ENCODE measurements around the gene HABP4.
A peak's percentile ranks its signal among the peaks of the same experiment; 100 is the strongest.

HABP4 gene

GRCh38 chr9:96478829-96479371 is 28.9 kb downstream of the HABP4 start:
- peaks cover 0 to 27% (median 11%) of the 10 kb centered on the region in 4 donors for H3K4me1 ChIP-seq
- H3K27ac ChIP-seq = no peak overlapping the region
- TF ChIP-seq CTCF (IDR thresholded peaks at IDR 0.05) = no peak
- H3K36me3 ChIP-seq = peaks cover 12 to 47% (median 17%) of the 10 kb centered on the region in 3 donors
- DNase-seq = no peak
- no peaks in the 10 kb centered on the region for H3K27me3 ChIP-seq
- no peak overlapping the region for H3K4me3 ChIP-seq
- no peaks in the 10 kb centered on the region for H3K9me3 ChIP-seq
- intact Hi-C loops (cut with DNase I; ENCODE audit: low total_unique reads) = no loop called here

- H3K36me3 ChIP-seq = peaks cover 4 to 35% (median 6%) of the 10 kb centered on the region in 3 donors
- no peaks in the 10 kb centered on the region for H3K27me3 ChIP-seq
- DNase-seq = no peak
- peaks cover 0 to 45% (median 22%) of the 10 kb centered on the region in 4 donors for H3K4me1 ChIP-seq
- no peak overlapping the region for H3K27ac ChIP-seq
- no peak overlapping the region for H3K4me3 ChIP-seq
- no peaks in the 10 kb centered on the region for H3K9me3 ChIP-seq
- TF ChIP-seq CTCF (IDR thresholded peaks at IDR 0.05) = no peak
- intact Hi-C loops (cut with DNase I; ENCODE audit: low total_unique reads) = loop anchor here (10.0 kb wide), 1 partner anchor 84 kb away; no protein-coding TSS in a partner anchor
Measured at GRCh38 chr9:96480736-96481135, 30.8 kb downstream of the HABP4 start.

- no peak for DNase-seq
- Histone ChIP-seq H3K9me3 (no peaks in the 10 kb centered on the region), H3K36me3 (peaks cover 0 to 25% (median 6%) of the 10 kb centered on the region in 3 donors), H3K27ac (peak overlapping the region; percentile 81 to 85), H3K4me1 (peaks cover 0 to 62% (median 37%) of the 10 kb centered on the region in 4 donors), H3K27me3 (no peaks in the 10 kb centered on the region), H3K4me3 (no peak overlapping the region)
- TF ChIP-seq CTCF (IDR thresholded peaks at IDR 0.05) = no peak
- intact Hi-C loops (cut with DNase I; ENCODE audit: low total_unique reads) = loop anchor here (10.0 kb wide), 1 partner anchor 82 kb away; no protein-coding TSS in a partner anchor
Measured at GRCh38 chr9:96482476-96482875, 32.5 kb downstream of the HABP4 start.

GRCh38 chr9:96483197-96483596 is 33.2 kb downstream of the HABP4 start:
- no peak for DNase-seq

GRCh38 chr9:96483733-96484390 is 33.9 kb downstream of the HABP4 start:
- Histone ChIP-seq H3K27ac (peak overlapping the region; percentile 81 to 85), H3K4me1 (peaks cover 0 to 76% (median 50%) of the 10 kb centered on the region in 4 donors), H3K27me3 (no peaks in the 10 kb centered on the region), H3K4me3 (no peak overlapping the region), H3K9me3 (no peaks in the 10 kb centered on the region), H3K36me3 (peaks cover 7 to 33% (median 11%) of the 10 kb centered on the region in 3 donors)
- DNase-seq = no peak
- intact Hi-C loops (cut with DNase I; ENCODE audit: low total_unique reads) = loop anchor here (10.0 kb wide), 1 partner anchor 81 kb away; no protein-coding TSS in a partner anchor
- no peak for TF ChIP-seq CTCF (IDR thresholded peaks at IDR 0.05)

More at GRCh38 chr9:96483197-96483596, 33.2 kb downstream of the HABP4 start:
- peaks cover under 1 to 26% (median 7%) of the 10 kb centered on the region in 3 donors for H3K36me3 ChIP-seq
- H3K4me3 ChIP-seq = no peak overlapping the region
- no peak for TF ChIP-seq CTCF (IDR thresholded peaks at IDR 0.05)
- H3K4me1 ChIP-seq = peaks cover 0 to 70% (median 44%) of the 10 kb centered on the region in 4 donors
- intact Hi-C loops (cut with DNase I; ENCODE audit: low total_unique reads) = loop anchor here (10.0 kb wide), 1 partner anchor 82 kb away; no protein-coding TSS in a partner anchor
- no peaks in the 10 kb centered on the region for H3K9me3 ChIP-seq
- H3K27ac ChIP-seq = peak overlapping the region; percentile 81 to 85
- no peaks in the 10 kb centered on the region for H3K27me3 ChIP-seq

All from tibial artery (tissue), 4 donors.